ENCODE data around the gene AARS2.
"Not testable (repeated sequence)": the region's sequence is repeated elsewhere in the genome, so short reads cannot be mapped to it uniquely, and the experiment has no call there.

AARS2 gene

GRCh38 chr6:44328203-44328602 is 15.1 kb upstream of the AARS2 start:
- not testable (repeated sequence) for DNase-seq

DNA sequence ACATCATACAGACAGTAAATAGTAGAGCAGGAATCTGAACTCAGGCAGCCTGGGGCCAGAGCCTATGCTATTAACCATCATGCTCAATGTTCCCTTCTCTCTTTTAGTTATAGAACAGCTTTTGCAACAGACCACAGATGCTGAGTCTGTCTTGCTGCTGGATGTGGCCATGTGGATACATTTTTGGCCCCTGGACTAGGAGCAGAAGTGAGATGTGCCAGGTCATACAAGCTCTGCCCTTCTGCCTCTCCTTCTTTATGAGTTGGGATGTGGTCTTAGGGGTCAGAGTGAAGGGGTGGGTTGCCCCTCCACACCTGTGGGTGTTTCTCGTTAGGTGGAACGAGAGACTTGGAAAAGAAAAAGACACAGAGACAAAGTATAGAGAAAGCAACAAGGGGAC is 14.6 kb upstream of the AARS2 start:
- no peak for DNase-seq

- no peak for DNase-seq
Observed at GRCh38 chr6:44327096-44327495, 13.9 kb upstream of the AARS2 start.

DNA sequence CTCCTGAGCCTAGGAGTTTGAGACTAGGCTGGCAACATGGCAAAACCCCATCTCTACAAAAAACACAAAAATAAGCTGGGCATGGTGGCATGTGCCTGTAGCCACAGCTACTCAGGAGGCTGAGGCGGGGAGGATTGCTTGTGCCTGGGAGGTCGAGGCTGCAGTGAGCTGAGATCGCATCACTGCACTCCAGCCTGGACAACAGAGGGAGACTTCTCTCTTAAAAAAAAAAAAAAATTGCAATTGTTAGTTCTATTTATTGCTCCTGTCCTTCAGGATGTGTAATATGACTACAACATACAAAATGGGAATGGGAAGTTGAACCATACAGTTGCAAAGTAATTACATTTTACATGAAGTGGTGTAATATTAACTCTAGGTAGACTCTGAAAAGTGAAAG is 8.1 kb upstream of the AARS2 start:
- no peak for DNase-seq

DNA sequence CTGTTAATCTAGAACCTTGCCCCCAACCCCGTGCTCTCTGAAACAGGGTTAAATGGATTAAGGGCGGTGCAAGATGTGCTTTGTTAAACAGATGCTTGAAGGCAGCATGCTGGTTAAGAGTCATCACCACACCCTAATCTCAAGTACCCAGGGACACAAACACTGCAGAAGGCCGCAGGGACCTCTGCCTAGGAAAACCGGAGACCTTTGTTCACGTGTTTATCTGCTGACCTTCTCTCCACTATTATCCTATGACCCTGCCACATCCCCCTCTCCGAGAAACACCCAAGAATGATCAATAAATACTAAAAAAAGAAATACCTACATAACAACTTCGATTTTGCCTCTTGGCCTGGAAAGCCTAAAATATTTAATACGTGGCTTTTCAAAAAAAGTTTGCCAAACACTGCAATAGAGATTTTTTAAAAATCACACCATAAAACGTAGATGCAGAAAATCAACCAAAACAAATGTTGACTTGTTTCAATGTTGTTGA is 4.0 kb upstream of the AARS2 start:
- DNase-seq, result not testable (repeated sequence)

DNA sequence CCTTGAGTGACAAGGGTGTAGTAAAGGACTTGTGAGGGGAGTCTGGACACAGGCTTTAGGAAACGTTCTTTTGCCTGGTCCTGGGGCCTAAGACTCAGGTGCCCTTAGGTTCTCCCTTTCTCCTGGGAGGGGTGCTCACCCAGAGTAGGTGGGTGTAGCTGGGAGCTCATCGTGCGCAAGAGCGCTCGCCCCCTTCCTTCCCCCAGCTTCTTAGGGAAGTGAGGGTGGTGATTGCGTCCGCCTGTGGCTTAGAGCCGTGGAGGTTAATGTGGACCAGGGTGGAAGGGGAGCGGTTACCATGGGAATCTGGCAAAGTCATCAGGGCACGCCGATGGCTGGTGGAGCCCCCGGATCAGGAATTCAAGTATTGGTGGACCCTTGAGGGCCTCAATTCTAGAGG is 3.3 kb upstream of the AARS2 start:
- no peak for DNase-seq

GRCh38 chr6:44315951-44316350 is 2.8 kb upstream of the AARS2 start:
- DNase-seq, result no peak

DNA sequence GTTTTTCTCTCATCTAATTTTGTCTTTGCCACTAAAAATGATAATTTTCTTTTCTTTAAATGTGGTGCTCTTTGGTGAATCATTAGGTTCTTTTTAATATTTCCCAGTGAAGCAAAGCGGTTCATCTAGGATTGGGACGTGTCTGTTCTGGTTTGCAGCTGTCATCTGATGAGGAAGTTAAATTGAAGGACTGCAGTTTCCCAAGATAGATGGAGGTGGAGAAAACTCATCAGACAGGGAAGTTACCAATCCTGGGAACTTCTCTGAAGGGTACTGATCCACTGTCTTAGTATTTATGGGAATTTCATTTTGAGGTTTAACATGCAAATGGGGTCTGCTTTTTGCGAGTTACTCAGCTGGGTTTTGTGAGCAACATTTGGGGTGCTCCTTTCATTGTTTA is 2.4 kb upstream of the AARS2 start:
- no peak for DNase-seq

DNA sequence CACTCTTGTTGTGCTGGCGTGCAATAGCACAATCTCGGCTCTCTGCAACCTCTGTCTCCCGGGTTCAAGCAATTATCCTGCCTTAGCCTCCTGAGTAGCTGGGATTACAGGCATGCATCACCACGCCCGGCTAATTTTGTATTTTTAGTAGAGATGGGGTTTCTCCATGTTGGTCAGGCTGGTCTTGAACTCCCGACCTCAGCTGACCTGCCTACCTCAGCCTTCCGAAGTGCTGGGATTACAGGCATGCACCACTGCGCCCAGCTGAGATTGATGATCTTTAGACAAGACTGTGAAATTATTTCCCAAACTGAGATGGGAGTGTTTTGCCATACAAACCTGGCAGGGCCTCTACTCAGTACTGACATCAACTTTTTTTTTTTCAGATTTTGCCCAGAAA is 1.5 kb upstream of the AARS2 start:
- DNase-seq, result not testable (repeated sequence)

DNA sequence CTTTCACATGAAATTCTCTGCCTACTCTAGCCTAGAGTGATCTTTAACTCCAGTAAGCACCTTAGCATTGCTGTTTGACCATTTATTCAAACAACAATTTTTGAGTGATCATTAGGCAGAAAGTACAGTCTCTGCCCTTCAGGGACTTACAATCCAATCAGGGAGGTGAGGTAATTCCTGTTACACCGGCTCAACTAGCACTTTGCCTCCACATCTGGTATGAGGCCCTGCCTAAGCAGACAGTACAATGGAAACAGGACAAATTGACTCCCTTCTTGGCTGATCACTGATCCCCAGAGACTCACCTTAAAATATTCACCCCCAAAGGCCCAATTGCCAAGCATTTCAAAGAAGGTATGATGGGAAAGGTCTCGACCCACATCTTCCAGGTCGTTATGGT is 1.4 kb downstream of the AARS2 start:
- no peak for DNase-seq

- no peak for DNase-seq
Observed at GRCh38 chr6:44311304-44311703, 1.8 kb downstream of the AARS2 start.

DNA sequence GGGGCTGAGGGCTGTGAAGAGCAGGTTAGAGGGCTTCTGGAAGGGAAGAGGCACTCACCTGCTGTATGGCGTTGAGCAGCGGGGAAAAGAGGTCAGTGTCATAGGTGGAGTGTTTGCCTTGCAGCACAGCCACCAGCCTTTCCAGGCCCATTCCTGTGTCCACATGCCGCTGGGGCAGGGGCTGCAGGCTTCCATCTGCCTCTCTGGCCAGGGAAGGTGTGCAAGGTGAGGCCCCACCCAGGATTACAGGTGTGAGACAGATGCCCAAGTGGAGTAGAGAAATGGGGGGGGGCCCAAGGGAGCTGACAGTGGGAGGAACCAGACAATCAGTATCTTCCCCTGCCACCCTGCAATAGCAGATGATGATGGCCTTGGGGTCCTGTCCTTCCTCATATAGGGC is 2.9 kb downstream of the AARS2 start:
- no peak for DNase-seq

DNA sequence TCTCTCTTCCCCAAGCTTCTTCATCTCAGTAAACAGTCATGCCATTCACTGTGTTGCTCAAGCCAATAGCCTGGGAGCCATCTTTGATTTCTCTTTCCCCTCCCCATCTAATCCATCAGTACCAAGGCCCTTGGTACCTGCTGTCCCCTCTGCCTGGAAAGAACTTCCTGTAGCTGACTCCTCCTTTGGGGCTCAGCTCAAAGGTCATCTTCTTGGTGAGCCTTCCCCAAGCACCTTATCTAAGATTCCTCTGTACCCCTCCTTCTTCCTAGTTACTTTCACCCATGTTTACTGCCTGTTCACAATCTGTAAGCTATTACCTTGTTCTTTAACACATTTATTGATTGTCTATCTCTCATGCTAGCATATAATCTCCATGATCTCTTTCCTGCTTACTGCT is 3.5 kb downstream of the AARS2 start:
- DNase-seq, result no peak

GRCh38 chr6:44309092-44309491 is 4.1 kb downstream of the AARS2 start:
- peak; percentile 26 for DNase-seq

- no peak for DNase-seq
Observed at GRCh38 chr6:44307217-44307616, 5.9 kb downstream of the AARS2 start.

GRCh38 chr6:44306710-44307109 is 6.4 kb downstream of the AARS2 start:
- no peak for DNase-seq

- DNase-seq, result no peak
Observed at GRCh38 chr6:44305200-44305725, 7.9 kb downstream of the AARS2 start.

GRCh38 chr6:44304282-44305199 is 8.6 kb downstream of the AARS2 start:
- peak; percentile 40 for DNase-seq

DNA sequence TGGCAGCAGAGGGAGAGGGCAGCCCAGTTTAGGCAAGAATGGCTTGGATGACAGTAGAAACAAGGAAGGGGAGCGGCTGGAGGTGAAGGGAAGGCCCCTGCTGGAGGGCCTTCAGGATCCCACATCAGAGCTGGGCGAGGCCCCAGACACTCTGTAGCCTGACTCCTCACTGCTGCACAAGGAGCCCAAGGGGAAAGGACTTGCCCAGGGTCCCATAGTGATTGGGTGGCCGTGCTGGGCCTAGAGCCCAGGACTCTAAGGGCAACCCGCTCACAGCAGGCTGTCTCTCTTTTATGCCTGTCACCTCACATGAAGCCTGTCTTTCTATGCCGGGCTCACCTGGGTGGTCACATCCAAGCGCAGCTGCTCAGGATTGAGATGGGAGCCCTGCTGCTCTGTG is 9.3 kb downstream of the AARS2 start:
- DNase-seq, result no peak

DNA sequence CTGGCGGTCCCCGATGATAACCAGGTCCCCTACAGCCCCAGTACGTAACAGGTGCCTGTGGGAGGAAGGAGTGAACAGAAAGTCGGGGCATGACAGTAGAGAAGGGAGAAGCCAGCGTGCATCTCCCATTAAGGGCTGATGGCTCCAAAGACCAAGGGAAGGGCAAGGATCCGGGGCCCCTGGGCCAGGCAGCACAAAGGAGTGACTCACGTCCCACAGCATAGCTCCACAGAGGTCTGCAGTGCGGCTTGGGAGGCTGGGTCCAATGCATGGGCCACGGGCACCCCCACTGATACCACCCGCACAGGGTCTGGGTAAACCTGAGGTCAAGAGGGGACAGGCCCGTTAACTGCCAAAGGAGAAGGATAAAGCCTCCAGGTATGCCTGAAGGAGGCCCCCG is 10.3 kb downstream of the AARS2 start:
- DNase-seq, result no peak

GRCh38 chr6:44301782-44302564 is 11.2 kb downstream of the AARS2 start:
- no peak for DNase-seq

GRCh38 chr6:44301106-44301505 is 12.0 kb downstream of the AARS2 start:
- no peak for DNase-seq

DNA sequence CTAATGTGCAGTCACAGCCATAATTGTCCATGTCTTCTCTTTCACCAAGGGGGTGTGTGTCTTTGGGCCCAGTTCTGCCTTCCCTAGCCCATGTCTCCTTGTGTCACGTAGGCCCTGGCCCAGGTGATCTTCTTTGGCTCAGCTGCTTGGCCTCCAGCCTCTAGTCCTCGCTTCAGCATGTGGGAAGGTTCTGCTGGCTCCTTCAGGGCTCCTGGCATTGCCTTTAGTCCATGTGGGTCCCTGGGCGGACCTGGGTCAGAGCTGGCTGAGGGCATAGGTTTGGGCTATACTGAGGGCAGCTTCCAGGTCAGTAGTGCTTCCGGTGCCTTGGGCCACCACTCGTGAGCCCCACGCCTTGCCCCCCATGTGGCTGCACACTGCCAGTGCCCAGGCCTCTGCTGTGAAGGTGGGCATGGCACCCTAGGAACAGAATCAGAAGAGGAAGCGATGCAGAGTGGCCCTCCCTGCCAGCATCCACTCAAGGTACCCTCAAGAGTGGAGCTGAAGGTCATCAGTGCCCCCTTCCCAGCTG is 12.8 kb downstream of the AARS2 start:
- no peak for DNase-seq

Measured in fibroblast of skin of right biceps (primary cell).